Stomach (tissue), 9 donors: ENCODE data around the gene RHBG. TPM values are rescaled to one million over a fixed set of nuclear protein-coding genes. Genes with fewer than 3 reads are reported as not detected.
A peak's percentile ranks its signal among the peaks of the same experiment; 100 is the strongest.

Experiments used
- DNase-seq, 2 donors: peaks; one replicate each; pipeline versions ENCODE4 v3.0.0 to v3.0.0-alpha.2; 2013 to 2019
- H3K27ac ChIP-seq, 5 donors: fragments of 200-600 bp in 4 of 5; sonication (generic) in 4 of 5; one replicate each; pipeline ENCODE4 v1.5.1; 2013 to 2019; ENCODE audit warnings: mild to moderate bottlenecking in 1 of 5, moderate library complexity in 1 of 5
- H3K27me3 ChIP-seq, 3 donors: fragments of 200-600 bp; sonication (generic); one replicate each; pipeline ENCODE4 v1.5.1; 2017 to 2019; ENCODE audit warnings: mixed run types in 1 of 3
- H3K36me3 ChIP-seq, 4 donors: fragments of 200-600 bp; sonication (generic); 1 replicate in 3 of 4; 2 replicates in 1 of 4; pipeline ENCODE4 v1.5.1; 2016 to 2019
- H3K4me1 ChIP-seq, 4 donors: fragments of 200-600 bp; sonication (generic); one replicate each; pipeline ENCODE4 v1.5.1; 2016 to 2019
- H3K4me3 ChIP-seq, 4 donors: fragments of 200-600 bp; sonication (generic) in 3 of 4; one replicate each; pipeline ENCODE4 v1.5.1; 2016 to 2019; ENCODE audit warnings: mild to moderate bottlenecking in 1 of 4
- H3K9me3 ChIP-seq, 4 donors: fragments of 200-600 bp; sonication (generic); one replicate each; pipeline ENCODE4 v1.5.1; 2016 to 2019
- CTCF ChIP-seq, 7 experiments: fragments of 450-650 bp in 4 of 7; fragments of 200-600 bp in 3 of 7; sonication (generic) in 3 of 7; IDR thresholded peaks; one replicate each; pipeline ENCODE4 v1.5.1; 2016 to 2019; ENCODE audit warnings: antibody characterized with exemption in 7 of 7, control low read depth in 2 of 7, mild to moderate bottlenecking in 1 of 7
- EP300 ChIP-seq: sonication (generic); formaldehyde crosslinking; IDR thresholded peaks from one replicate; pipeline ENCODE4 v1.6.1; 2017; ENCODE audit warnings: antibody characterized with exemption
- POLR2A ChIP-seq, 4 donors: fragments of 450-650 bp; IDR thresholded peaks; one replicate each; pipeline ENCODE4 v1.6.1; 2016; ENCODE audit warnings: antibody characterized with exemption in 4 of 4, control low read depth in 2 of 4, mild to moderate bottlenecking in 1 of 4, moderate library complexity in 1 of 4
- POLR2AphosphoS5 ChIP-seq, 3 donors: sonication (generic); formaldehyde crosslinking; IDR thresholded peaks; one replicate each; pipeline ENCODE4 v1.6.1; 2016; ENCODE audit warnings: antibody characterized with exemption in 3 of 3
- WGBS, 5 donors: extraction: QIAGEN DNeasy Blood & Tissue Kit in 3 of 5; methylation state at CpG; one replicate each; pipeline versions ENCODE4 v1.1.5 to v1.1.7; 2013 to 2018; 5-methylcytosine and 5-hydroxymethylcytosine counted together
- intact Hi-C: fragments of 100-400 bp; cut with DNase I; formaldehyde crosslinking; loops from one replicate; pipeline ENCODE4 v1.15.1; 2023; ENCODE audit warnings: low total_unique reads
- polyA plus RNA-seq, 3 donors: library from polyadenylated mRNA; stranded (reverse); fragments of 200-250 nt; gene quantifications; one replicate each; pipeline ENCODE4 v1.2.3, GENCODE V29; 2013
- total RNA-seq, 5 donors: library from RNA; depleted of rRNA; stranded (reverse); fragments of >200 nt; gene quantifications; one replicate each; pipeline versions ENCODE4 v1.1.0 to v1.2.3, GENCODE V29; 2014 to 2016
- donor health status: healthy with polysubstance abuse.
- donor health status: Bipolar disorder and iron deficiency.
- donor health status: healthy.

Gene RHBG
- total and polyA plus RNA-seq, 8 donors, result 0.70 TPM; not detected in 7

GRCh38 chr1:156416993-156417392 lies 48.0 kb downstream of the RHBG start:
- no peak overlapping the region for H3K4me3 ChIP-seq
- H3K27ac ChIP-seq, result no peak overlapping the region
- H3K36me3 ChIP-seq, result no peaks in the 10 kb centered on the region
- intact Hi-C loops, result no loop called here
- peaks cover 22 to 24% (median 23%) of the 10 kb centered on the region in 4 donors for H3K4me1 ChIP-seq
- DNase-seq, result no peak
- H3K9me3 ChIP-seq, result no peaks in the 10 kb centered on the region
- TF ChIP-seq EP300 (no peak), POLR2A (IDR thresholded peaks at IDR 0.05) (no peak), CTCF (IDR thresholded peaks at IDR 0.05) (no peak), POLR2AphosphoS5 (IDR thresholded peaks at IDR 0.05) (no peak)
- peaks cover 15 to 98% (median 73%) of the 10 kb centered on the region in 3 donors for H3K27me3 ChIP-seq
- WGBS, 5 donors, result 14 to 52% (median 23%) methylated on average over 1 of the region's 1 CpG

- no peak for DNase-seq
- intact Hi-C loops, result no loop called here
- Histone ChIP-seq H3K36me3 (no peaks in the 10 kb centered on the region), H3K4me3 (no peak overlapping the region), H3K9me3 (no peaks in the 10 kb centered on the region), H3K4me1 (peaks cover 25 to 29% (median 27%) of the 10 kb centered on the region in 4 donors), H3K27ac (no peak overlapping the region), H3K27me3 (peaks cover 15 to 100% (median 78%) of the 10 kb centered on the region in 3 donors)
- TF ChIP-seq EP300 (no peak), POLR2A (IDR thresholded peaks at IDR 0.05) (no peak), POLR2AphosphoS5 (IDR thresholded peaks at IDR 0.05) (no peak), CTCF (IDR thresholded peaks at IDR 0.05) (no peak)
- WGBS, 5 donors, result 69 to 81% (median 77%) methylated on average over 6 of the region's 6 CpGs
These were observed 48.5 kb downstream of the RHBG start for GRCh38 chr1:156417401-156418020.

GRCh38 chr1:156418416-156419070 lies 49.5 kb downstream of the RHBG start:
- Histone ChIP-seq H3K36me3 (no peaks in the 10 kb centered on the region), H3K4me1 (peaks cover 25 to 32% (median 28%) of the 10 kb centered on the region in 4 donors), H3K9me3 (no peaks in the 10 kb centered on the region), H3K27me3 (peaks cover 15 to 100% (median 85%) of the 10 kb centered on the region in 3 donors), H3K4me3 (no peak overlapping the region), H3K27ac (no peak overlapping the region)
- 77 to 86% (median 83%) methylated on average over 12 of the region's 12 CpGs for WGBS, 5 donors
- intact Hi-C loops, result no loop called here
- TF ChIP-seq CTCF (IDR thresholded peaks at IDR 0.05) (no peak), POLR2A (IDR thresholded peaks at IDR 0.05) (no peak), POLR2AphosphoS5 (IDR thresholded peaks at IDR 0.05) (no peak), EP300 (no peak)
- DNase-seq, result no peak

GRCh38 chr1:156419854-156420204 lies 50.8 kb downstream of the RHBG start:
- intact Hi-C loops, result no loop called here
- Histone ChIP-seq H3K36me3 (no peaks in the 10 kb centered on the region), H3K9me3 (no peaks in the 10 kb centered on the region), H3K27ac (no peak overlapping the region), H3K4me3 (peak overlapping the region; percentile 34 to 54 (median 36)), H3K27me3 (peaks cover 15 to 100% (median 84%) of the 10 kb centered on the region in 3 donors), H3K4me1 (peaks cover 25 to 32% (median 28%) of the 10 kb centered on the region in 4 donors)
- TF ChIP-seq POLR2A (IDR thresholded peaks at IDR 0.05) (no peak), EP300 (no peak), POLR2AphosphoS5 (IDR thresholded peaks at IDR 0.05) (no peak), CTCF (IDR thresholded peaks at IDR 0.05) (no peak)
- DNase-seq, result peak in 1 of 2 donors; percentile 24
- 18 to 36% (median 28%) methylated on average over 5 of the region's 5 CpGs for WGBS, 5 donors
